Measurements from ENCODE around the gene MTRR.

MTRR gene

GRCh38 chr5:7877851-7878250 lies 8.9 kb downstream of the MTRR start:
- H3K4me3 ChIP-seq (ENCODE audit: low read depth, low read length) = peak overlapping the region; percentile 28
- TF ChIP-seq CTCF (IDR thresholded peaks at IDR 0.05; ENCODE audit: control insufficient read depth, extremely low read depth, insufficient read depth) = no peak
- peak; percentile 61 for DNase-seq (ENCODE audit: low read depth)

DNA sequence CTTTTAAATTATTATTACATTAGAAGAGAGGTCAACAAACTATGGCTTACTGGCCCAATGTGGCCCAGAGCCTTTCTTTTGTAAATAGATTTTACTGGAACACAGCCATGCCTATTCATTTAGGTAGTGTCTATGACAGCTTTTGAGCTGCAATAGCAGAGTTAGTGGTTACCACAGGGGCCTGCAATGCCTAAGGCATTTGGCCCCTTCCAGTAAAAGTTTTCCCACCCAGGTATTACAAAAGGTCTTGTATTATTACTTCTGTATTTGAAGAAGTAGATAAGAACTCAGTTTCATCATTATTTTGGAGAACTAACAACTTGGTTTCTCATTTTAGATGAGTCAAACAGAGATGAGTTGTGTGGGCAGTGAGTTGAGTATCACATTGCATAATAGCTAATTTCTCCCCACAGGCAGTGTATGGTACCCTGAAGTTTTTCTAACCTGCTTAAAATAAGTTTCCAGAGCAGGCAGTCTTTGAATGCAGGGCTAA lies 9.5 kb downstream of the MTRR start:
- peak; percentile 84 for DNase-seq (ENCODE audit: low read depth)
- peak overlapping the region; percentile 28 for H3K4me3 ChIP-seq (ENCODE audit: low read depth, low read length)
- no peak for TF ChIP-seq CTCF (IDR thresholded peaks at IDR 0.05; ENCODE audit: control insufficient read depth, extremely low read depth, insufficient read depth)

DNA sequence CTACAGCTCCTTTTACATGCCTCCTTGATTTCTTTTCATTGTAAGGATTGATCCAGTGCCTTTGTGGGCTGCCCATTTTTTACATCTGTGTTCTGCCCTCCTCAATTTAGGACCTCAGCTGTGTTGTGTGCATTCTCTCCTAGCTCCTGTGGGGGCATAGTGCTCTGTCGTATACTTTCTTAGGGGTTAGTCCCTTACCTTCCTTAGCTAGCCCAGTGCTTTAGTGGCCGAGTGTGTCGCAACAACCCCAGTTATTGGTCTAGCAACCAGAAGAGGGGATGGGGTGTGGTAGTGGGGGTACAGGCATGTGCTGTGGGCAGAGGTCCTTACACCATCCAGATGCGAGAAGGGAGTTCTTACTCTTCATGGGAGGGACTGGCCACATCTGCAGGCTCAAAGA lies 12.1 kb downstream of the MTRR start:
- no peak for DNase-seq (ENCODE audit: low read depth)

DNA sequence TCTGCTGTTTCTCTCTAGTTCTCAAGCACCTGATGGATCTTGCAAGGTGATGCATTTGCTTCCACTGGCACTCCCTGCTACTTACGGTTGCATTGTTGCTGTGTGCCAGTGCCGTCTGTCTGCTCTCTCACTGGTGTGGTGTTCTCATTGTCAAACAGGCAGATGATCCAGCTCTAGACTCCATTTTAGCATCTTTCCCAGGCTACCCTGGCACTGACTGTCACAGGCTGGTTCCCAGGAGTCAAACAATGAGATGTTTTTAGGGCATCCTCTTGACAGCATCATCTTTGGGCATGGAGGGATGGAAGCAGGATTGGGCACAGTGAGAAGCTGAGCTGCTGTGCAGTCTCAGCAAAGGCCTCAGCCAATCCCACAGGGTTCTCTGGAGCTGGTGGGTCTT lies 12.9 kb downstream of the MTRR start:
- no peak for TF ChIP-seq CTCF (IDR thresholded peaks at IDR 0.05; ENCODE audit: control insufficient read depth, extremely low read depth, insufficient read depth)
- no peak overlapping the region for H3K4me3 ChIP-seq (ENCODE audit: low read depth, low read length)
- no peak for DNase-seq (ENCODE audit: low read depth)

More for the DNA sequence above, 12.1 kb downstream of the MTRR start:
- no peak for TF ChIP-seq CTCF (IDR thresholded peaks at IDR 0.05; ENCODE audit: control insufficient read depth, extremely low read depth, insufficient read depth)
- no peak overlapping the region for H3K4me3 ChIP-seq (ENCODE audit: low read depth, low read length)

- no peak for TF ChIP-seq CTCF (IDR thresholded peaks at IDR 0.05; ENCODE audit: control insufficient read depth, extremely low read depth, insufficient read depth)
- DNase-seq (ENCODE audit: low read depth) = no peak
- no peak overlapping the region for H3K4me3 ChIP-seq (ENCODE audit: low read depth, low read length)
Measured at GRCh38 chr5:7882926-7883325, 14.0 kb downstream of the MTRR start.

DNA sequence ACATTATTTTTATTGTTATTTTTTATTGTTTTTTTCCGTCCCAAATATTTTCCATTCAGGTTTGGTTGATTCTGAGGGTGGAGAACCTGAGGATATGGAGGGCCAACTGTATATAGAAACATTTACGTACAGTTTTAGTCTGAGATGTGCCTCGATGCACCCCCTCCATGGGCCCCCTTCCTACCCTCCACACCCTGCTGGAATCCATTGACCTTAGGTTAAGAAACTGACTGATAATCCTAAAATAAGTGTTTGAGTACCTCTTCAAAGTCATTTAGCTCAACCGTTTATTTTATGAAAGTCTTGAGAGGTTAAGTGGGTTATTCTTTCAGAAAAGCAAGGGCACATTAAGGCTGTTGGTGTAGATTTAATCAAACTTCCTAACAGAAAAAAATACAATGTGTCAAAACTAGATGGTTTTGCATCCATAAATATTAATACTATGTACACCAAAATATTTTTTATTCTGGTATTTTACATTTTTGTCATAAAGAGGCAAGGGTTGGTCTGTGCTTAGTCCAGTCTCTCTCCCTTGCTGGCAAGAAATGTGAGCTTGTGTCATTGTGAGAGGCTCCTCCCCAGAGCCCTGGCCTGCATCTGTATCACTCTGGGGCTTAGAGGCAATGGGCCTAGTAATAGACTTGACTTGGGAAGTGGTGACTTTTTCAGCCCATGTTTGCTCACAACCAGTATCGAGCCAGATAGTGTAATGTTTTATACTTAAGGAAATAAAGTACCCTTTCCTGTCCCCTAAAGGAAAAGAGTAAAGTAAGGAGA lies 15.7 kb downstream of the MTRR start:
- no peak for DNase-seq (ENCODE audit: low read depth)
- TF ChIP-seq CTCF (IDR thresholded peaks at IDR 0.05; ENCODE audit: control insufficient read depth, extremely low read depth, insufficient read depth) = no peak
- H3K4me3 ChIP-seq (ENCODE audit: low read depth, low read length) = no peak overlapping the region
